Thyroid gland (tissue), 4 donors: ENCODE data around the gene MITF. TPM values are rescaled to one million over a fixed set of nuclear protein-coding genes. Genes with fewer than 3 reads are reported as not detected.

Experiments
- DNase-seq, 2 donors: peaks; one replicate each; pipeline ENCODE4 v3.0.0-alpha.2; 2019
- H3K27ac ChIP-seq, 3 donors: fragments of 200-600 bp; sonication (generic); 1 replicate in 2 of 3; 2 replicates in 1 of 3; pipeline ENCODE4 v1.5.1; 2016 to 2019; ENCODE audit warnings: mild to moderate bottlenecking in 1 of 3, moderate library complexity in 1 of 3
- H3K27me3 ChIP-seq: fragments of 200-600 bp; sonication (generic); one replicate; pipeline ENCODE4 v1.5.1; 2019
- H3K36me3 ChIP-seq, 2 donors: fragments of 200-600 bp; sonication (generic); one replicate each; pipeline ENCODE4 v1.5.1; 2016 to 2019
- H3K4me1 ChIP-seq, 2 donors: fragments of 200-600 bp; sonication (generic); one replicate each; pipeline ENCODE4 v1.5.1; 2017 to 2019
- H3K4me3 ChIP-seq, 3 donors: fragments of 200-600 bp; sonication (generic); replicated peaks in 1 of 3; 1 replicate in 2 of 3; 2 replicates in 1 of 3; pipeline ENCODE4 v1.5.1; 2016; ENCODE audit warnings: mild to moderate bottlenecking in 1 of 3
- H3K9me3 ChIP-seq: fragments of 200-600 bp; sonication (generic); one replicate; pipeline ENCODE4 v1.5.1; 2017
- CTCF ChIP-seq, 6 experiments: fragments of 200-600 bp in 3 of 6; fragments of 450-650 bp in 3 of 6; sonication (generic) in 3 of 6; IDR thresholded peaks; one replicate each; pipeline ENCODE4 v1.5.1; 2016 to 2019; ENCODE audit warnings: antibody characterized with exemption in 6 of 6, mild to moderate bottlenecking in 2 of 6, inconsistent platforms in 1 of 6, moderate library complexity in 1 of 6
- POLR2A ChIP-seq, 2 donors: fragments of 450-650 bp; IDR thresholded peaks; one replicate each; pipeline ENCODE4 v1.6.1; 2017; ENCODE audit warnings: antibody characterized with exemption in 2 of 2, mild to moderate bottlenecking in 2 of 2, moderate library complexity in 1 of 2
- WGBS, 2 donors: methylation state at CpG; one replicate each; pipeline ENCODE4 v1.1.5; 2017; 5-methylcytosine and 5-hydroxymethylcytosine counted together
- intact Hi-C: fragments of 100-400 bp; cut with DNase I; formaldehyde crosslinking; loops from one replicate; pipeline ENCODE4 v1.15.1; 2023
- total RNA-seq, 4 donors: library from RNA; depleted of rRNA; stranded (reverse); fragments of >200 nt; gene quantifications; one replicate each; pipeline ENCODE4 v1.2.3, GENCODE V29; 2016

Gene MITF
- total RNA-seq, 4 donors from 2014 or later: 22.4 to 52.1 (median 26.4) TPM

- no peaks in the 10 kb centered on the region for H3K36me3 ChIP-seq
- no peak for DNase-seq
- peak overlapping the region in 1 of 3 donors; percentile 85 for H3K4me3 ChIP-seq
- H3K27ac ChIP-seq: no peak overlapping the region
- H3K9me3 ChIP-seq: no peaks in the 10 kb centered on the region
- no peaks in the 10 kb centered on the region for H3K27me3 ChIP-seq
- 87 to 91% methylated on average over 13 of the region's 13 CpGs for WGBS, 2 donors
- TF ChIP-seq POLR2A (IDR thresholded peaks at IDR 0.05) (no peak), CTCF (IDR thresholded peaks at IDR 0.05) (no peak)
- peaks cover 4 to 9% of the 10 kb centered on the region in 2 donors for H3K4me1 ChIP-seq
- intact Hi-C loops: no loop called here
Measured at GRCh38 chr3:69741032-69741767, 1.9 kb downstream of the MITF start.

- WGBS, 2 donors: 91 to 95% methylated on average over 2 of the region's 2 CpGs
- no peak overlapping the region for H3K27ac ChIP-seq
- no peak for DNase-seq
- H3K4me3 ChIP-seq: no peak overlapping the region
- TF ChIP-seq CTCF (IDR thresholded peaks at IDR 0.05): no peak
- no peak for TF ChIP-seq POLR2A (IDR thresholded peaks at IDR 0.05)
- no peaks in the 10 kb centered on the region for H3K9me3 ChIP-seq
- intact Hi-C loops: no loop called here
- H3K27me3 ChIP-seq: no peaks in the 10 kb centered on the region
- no peaks in the 10 kb centered on the region for H3K36me3 ChIP-seq
- H3K4me1 ChIP-seq: peaks cover 4 to 12% of the 10 kb centered on the region in 2 donors
Measured at GRCh38 chr3:69742391-69742790, 3.1 kb downstream of the MITF start.

GRCh38 chr3:69743975-69744906 lies 5.0 kb downstream of the MITF start:
- intact Hi-C loops: no loop called here
- peaks cover 0 to 8% of the 10 kb centered on the region in 2 donors for H3K4me1 ChIP-seq
- no peak overlapping the region for H3K4me3 ChIP-seq
- DNase-seq: no peak
- H3K27me3 ChIP-seq: no peaks in the 10 kb centered on the region
- TF ChIP-seq CTCF (IDR thresholded peaks at IDR 0.05): no peak
- no peak for TF ChIP-seq POLR2A (IDR thresholded peaks at IDR 0.05)
- no peaks in the 10 kb centered on the region for H3K36me3 ChIP-seq
- no peak overlapping the region for H3K27ac ChIP-seq
- 90 to 95% methylated on average over 8 of the region's 8 CpGs for WGBS, 2 donors
- no peaks in the 10 kb centered on the region for H3K9me3 ChIP-seq

- Histone ChIP-seq H3K27ac (no peak overlapping the region), H3K27me3 (no peaks in the 10 kb centered on the region)
Measured at GRCh38 chr3:69745505-69745904, 6.2 kb downstream of the MITF start.

More at GRCh38 chr3:69745505-69745904, 6.2 kb downstream of the MITF start:
- 91 to 93% methylated on average over 2 of the region's 2 CpGs for WGBS, 2 donors
- peaks cover 0 to 5% of the 10 kb centered on the region in 2 donors for H3K4me1 ChIP-seq
- DNase-seq: no peak
- intact Hi-C loops: no loop called here
- TF ChIP-seq CTCF (IDR thresholded peaks at IDR 0.05) (no peak), POLR2A (IDR thresholded peaks at IDR 0.05) (no peak)
- H3K4me3 ChIP-seq: no peak overlapping the region
- H3K9me3 ChIP-seq: no peaks in the 10 kb centered on the region
- H3K36me3 ChIP-seq: no peaks in the 10 kb centered on the region
